Tibial artery (tissue), 4 donors: Measurements from ENCODE around the gene KCNQ1.

Experiments
- DNase-seq, 2 donors: peaks; one replicate each; pipeline ENCODE4 v3.0.0-alpha.2; 2019
- H3K27ac ChIP-seq, 2 donors: fragments of 200-600 bp; sonication (generic) in 1 of 2; 1 replicate in 1 of 2; 2 replicates in 1 of 2; pipeline ENCODE4 v1.5.1; 2018 to 2019; ENCODE audit warnings: mild to moderate bottlenecking in 1 of 2
- H3K27me3 ChIP-seq, 2 donors: fragments of 200-600 bp; sonication (generic) in 1 of 2; one replicate each; pipeline versions ENCODE4 v1.5.1 to v1.6.0; 2016 to 2019
- H3K36me3 ChIP-seq, 3 donors: fragments of 200-600 bp; sonication (generic) in 2 of 3; one replicate each; pipeline ENCODE4 v1.5.1; 2016 to 2019; ENCODE audit warnings: mild to moderate bottlenecking in 2 of 3
- H3K4me1 ChIP-seq, 4 donors: fragments of 200-600 bp; sonication (generic) in 2 of 4; 1 replicate in 3 of 4; 2 replicates in 1 of 4; pipeline ENCODE4 v1.5.1; 2016 to 2019
- H3K4me3 ChIP-seq, 2 donors: fragments of 200-600 bp; sonication (generic) in 1 of 2; 1 replicate in 1 of 2; 2 replicates in 1 of 2; pipeline ENCODE4 v1.5.1; 2018 to 2019; ENCODE audit warnings: mild to moderate bottlenecking in 2 of 2
- H3K9me3 ChIP-seq, 3 donors: fragments of 200-600 bp; sonication (generic) in 1 of 3; one replicate each; pipeline ENCODE4 v1.5.1; 2016 to 2019
- intact Hi-C: fragments of 100-400 bp; cut with DNase I; formaldehyde crosslinking; loops from one replicate; pipeline ENCODE4 v1.15.0; 2023; ENCODE audit warnings: low total_unique reads
- TF ChIP-seq, protein P1 (sequence below), 2 experiments: fragments of 200-600 bp in 1 of 2; fragments of 450-650 bp in 1 of 2; IDR thresholded peaks; one replicate each; pipeline ENCODE4 v1.5.1; 2017 to 2019; ENCODE audit warnings: antibody characterized with exemption in 2 of 2, mild to moderate bottlenecking in 1 of 2, moderate library complexity in 1 of 2

Gene KCNQ1

DNA sequence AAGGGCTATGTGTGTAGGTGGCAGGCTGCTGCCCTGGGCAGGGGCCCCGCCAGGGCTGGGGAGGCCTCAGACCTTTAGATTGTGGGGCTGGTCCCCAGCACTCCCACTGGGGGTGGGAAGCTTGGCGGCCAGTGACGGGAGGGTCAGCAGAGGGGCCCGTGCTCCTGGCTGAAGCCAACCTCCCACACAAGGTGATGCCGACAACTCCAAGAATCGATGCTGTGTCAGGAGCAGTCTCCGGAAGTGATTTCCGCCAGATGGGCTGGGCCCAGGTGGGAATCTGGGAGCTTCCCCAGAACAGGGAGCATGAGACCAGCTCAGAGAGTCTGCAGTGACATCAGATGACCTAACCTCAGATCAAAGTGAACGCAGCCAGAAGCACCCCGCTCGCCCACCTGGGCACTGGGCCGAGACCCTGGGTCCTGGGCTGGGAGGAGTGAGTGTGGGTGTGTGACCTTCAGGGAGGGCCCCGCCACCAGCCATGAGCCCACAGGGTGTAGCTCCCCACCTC is 8.2 kb upstream of the KCNQ1 start:
- DNase-seq: no peak
- peaks cover 0 to 57% of the 10 kb centered on the region in 2 donors for H3K27me3 ChIP-seq
- H3K9me3 ChIP-seq: no peaks in the 10 kb centered on the region
- H3K27ac ChIP-seq: no peak overlapping the region
- TF ChIP-seq, protein P1, sequence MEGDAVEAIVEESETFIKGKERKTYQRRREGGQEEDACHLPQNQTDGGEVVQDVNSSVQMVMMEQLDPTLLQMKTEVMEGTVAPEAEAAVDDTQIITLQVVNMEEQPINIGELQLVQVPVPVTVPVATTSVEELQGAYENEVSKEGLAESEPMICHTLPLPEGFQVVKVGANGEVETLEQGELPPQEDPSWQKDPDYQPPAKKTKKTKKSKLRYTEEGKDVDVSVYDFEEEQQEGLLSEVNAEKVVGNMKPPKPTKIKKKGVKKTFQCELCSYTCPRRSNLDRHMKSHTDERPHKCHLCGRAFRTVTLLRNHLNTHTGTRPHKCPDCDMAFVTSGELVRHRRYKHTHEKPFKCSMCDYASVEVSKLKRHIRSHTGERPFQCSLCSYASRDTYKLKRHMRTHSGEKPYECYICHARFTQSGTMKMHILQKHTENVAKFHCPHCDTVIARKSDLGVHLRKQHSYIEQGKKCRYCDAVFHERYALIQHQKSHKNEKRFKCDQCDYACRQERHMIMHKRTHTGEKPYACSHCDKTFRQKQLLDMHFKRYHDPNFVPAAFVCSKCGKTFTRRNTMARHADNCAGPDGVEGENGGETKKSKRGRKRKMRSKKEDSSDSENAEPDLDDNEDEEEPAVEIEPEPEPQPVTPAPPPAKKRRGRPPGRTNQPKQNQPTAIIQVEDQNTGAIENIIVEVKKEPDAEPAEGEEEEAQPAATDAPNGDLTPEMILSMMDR (IDR thresholded peaks at IDR 0.05): no peak
- H3K4me1 ChIP-seq: no peaks in the 10 kb centered on the region
- no peak overlapping the region for H3K4me3 ChIP-seq
- H3K36me3 ChIP-seq: no peaks in the 10 kb centered on the region
- intact Hi-C loops: no loop called here

DNA sequence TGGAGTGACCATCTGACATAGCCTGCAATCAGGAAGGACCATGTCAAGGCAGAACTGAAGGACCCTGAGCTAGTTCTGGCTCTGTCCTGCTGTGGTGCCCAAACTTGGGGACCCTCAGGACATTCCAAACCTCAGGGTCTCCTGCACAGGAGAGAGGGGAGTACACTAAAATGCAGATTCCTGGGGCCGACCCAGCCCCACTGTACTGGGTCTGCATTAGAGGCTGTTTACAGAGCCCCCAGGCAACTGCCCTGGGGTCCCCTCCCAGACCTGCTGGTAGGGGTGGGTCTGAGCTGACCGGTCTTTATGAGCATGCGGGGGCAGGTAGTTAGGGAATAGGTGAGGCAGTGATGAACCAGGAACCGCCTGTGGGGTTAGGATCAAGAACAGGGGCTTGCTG is 7.3 kb upstream of the KCNQ1 start:
- Histone ChIP-seq H3K4me3 (no peak overlapping the region), H3K27ac (no peak overlapping the region), H3K27me3 (peaks cover 0 to 51% of the 10 kb centered on the region in 2 donors), H3K4me1 (no peaks in the 10 kb centered on the region), H3K9me3 (no peaks in the 10 kb centered on the region), H3K36me3 (no peaks in the 10 kb centered on the region)
- DNase-seq: no peak
- intact Hi-C loops: no loop called here
- TF ChIP-seq, protein P1 (IDR thresholded peaks at IDR 0.05): no peak

DNA sequence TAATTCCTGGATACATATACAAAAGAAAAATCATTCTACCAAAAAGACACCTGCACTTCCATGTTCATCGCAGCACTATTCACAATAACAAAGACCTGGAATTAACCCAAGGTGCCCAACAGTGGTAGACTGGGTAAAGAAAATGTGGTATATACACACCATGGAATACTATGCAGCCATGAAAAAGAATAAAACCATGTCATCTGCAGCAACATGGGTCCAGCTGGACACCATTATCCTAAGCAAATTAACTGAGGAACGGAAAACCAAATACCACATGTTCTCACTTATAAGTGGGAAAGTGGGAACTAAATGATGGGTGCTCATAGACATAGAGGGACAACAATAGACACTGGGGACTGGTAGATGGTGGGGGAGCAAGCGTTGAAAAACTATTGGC is 5.0 kb upstream of the KCNQ1 start:
- Histone ChIP-seq H3K36me3 (no peaks in the 10 kb centered on the region), H3K9me3 (no peaks in the 10 kb centered on the region), H3K4me1 (peaks cover 0 to 8% (median 3%) of the 10 kb centered on the region in 4 donors), H3K27me3 (peaks cover 0 to 62% of the 10 kb centered on the region in 2 donors), H3K27ac (no peak overlapping the region), H3K4me3 (no peak overlapping the region)
- DNase-seq: no peak
- TF ChIP-seq, protein P1 (IDR thresholded peaks at IDR 0.05): no peak
- intact Hi-C loops: no loop called here

DNA sequence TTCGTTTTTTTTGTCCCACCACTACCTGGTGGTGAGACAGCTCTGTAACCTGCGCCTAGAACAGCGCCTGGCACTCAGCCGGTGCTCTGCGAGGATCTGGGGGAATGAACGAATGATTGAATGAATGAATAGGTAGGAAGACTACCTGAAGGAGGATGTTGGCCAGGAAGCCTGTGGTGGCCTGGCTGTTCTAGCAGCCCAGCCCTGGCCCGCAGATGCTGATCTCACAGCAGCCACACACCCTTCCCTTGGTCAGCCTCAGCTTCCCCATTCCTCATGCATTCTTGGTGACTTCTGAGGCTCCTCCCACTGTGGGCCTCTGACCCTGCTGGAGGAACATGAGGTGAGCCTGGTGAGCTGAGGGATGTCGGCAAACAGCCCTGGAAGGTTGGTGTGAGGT is 4.2 kb upstream of the KCNQ1 start:
- H3K27ac ChIP-seq: no peak overlapping the region
- intact Hi-C loops: no loop called here
- H3K4me3 ChIP-seq: no peak overlapping the region
- H3K36me3 ChIP-seq: no peaks in the 10 kb centered on the region
- H3K27me3 ChIP-seq: peaks cover 0 to 66% of the 10 kb centered on the region in 2 donors
- peak in 1 of 2 donors; percentile 31 for DNase-seq
- no peaks in the 10 kb centered on the region for H3K9me3 ChIP-seq
- TF ChIP-seq, protein P1 (IDR thresholded peaks at IDR 0.05): no peak
- peaks cover 0 to 15% (median 5%) of the 10 kb centered on the region in 4 donors for H3K4me1 ChIP-seq

DNA sequence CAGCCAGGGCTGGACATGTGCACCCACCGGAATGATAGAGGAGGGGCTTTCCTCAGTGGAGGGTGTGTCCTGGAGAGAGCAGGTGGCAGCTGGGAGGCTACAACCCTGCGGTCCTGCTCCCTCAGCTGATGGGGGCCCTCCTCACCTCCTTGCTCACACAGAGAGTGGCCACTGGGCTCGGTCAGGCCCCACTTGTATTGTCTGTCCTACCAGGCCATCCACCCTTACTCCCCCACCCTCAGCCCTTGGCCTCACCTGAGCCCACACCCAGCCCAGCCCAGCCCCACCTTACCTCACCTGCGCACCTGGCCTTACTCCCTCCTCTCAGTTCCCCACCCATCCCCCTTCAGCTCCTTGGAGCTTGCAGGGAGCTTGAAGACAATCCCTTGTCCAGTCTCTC is 3.6 kb upstream of the KCNQ1 start:
- intact Hi-C loops: no loop called here
- DNase-seq: peak in 1 of 2 donors; percentile 57
- Histone ChIP-seq H3K27ac (no peak overlapping the region), H3K4me1 (peaks cover 0 to 15% (median 7%) of the 10 kb centered on the region in 4 donors), H3K4me3 (no peak overlapping the region), H3K9me3 (no peaks in the 10 kb centered on the region), H3K36me3 (no peaks in the 10 kb centered on the region), H3K27me3 (peaks cover 0 to 66% of the 10 kb centered on the region in 2 donors)
- TF ChIP-seq, protein P1 (IDR thresholded peaks at IDR 0.05): no peak

DNA sequence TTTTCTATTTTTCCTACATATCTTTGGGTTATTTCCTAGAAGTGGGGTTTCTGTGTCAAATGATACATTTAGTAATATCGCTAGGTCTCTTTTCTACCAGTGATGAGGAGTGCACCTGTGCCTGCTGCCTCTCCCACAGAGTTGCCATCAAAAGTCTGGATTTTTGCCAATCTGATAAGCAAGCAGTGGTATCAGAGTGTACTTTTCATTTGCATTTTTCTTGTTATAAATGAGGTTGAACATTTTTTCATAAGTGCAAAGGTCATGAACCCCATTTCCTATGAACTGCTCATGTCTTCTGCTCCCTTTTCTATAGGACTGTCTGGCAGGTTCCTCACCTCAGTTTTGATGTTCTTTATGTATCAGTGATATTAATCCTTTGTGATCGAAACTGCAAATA is 2.2 kb upstream of the KCNQ1 start:
- intact Hi-C loops: no loop called here
- Histone ChIP-seq H3K27me3 (peaks cover 0 to 66% of the 10 kb centered on the region in 2 donors), H3K9me3 (no peaks in the 10 kb centered on the region), H3K4me3 (no peak overlapping the region), H3K27ac (no peak overlapping the region), H3K36me3 (no peaks in the 10 kb centered on the region), H3K4me1 (peaks cover 0 to 22% (median 7%) of the 10 kb centered on the region in 4 donors)
- TF ChIP-seq, protein P1 (IDR thresholded peaks at IDR 0.05): no peak
- DNase-seq: no peak
